Esophagus (tissue), 2 donors: Measurements from ENCODE around the gene ZNF236. TPM values are rescaled to one million over a fixed set of nuclear protein-coding genes. Genes with fewer than 3 reads are reported as not detected.

Experiments used
- H3K27ac ChIP-seq, 2 donors: one replicate each; pipeline ENCODE4 v1.5.1; 2013; ENCODE audit warnings: low read depth in 2 of 2, mild to moderate bottlenecking in 2 of 2, inconsistent platforms in 1 of 2, low read length in 1 of 2, moderate library complexity in 1 of 2
- H3K27me3 ChIP-seq, 2 donors: one replicate each; pipeline ENCODE4 v1.6.1; 2013; ENCODE audit warnings: low read length in 2 of 2, control low read depth in 1 of 2, mild to moderate bottlenecking in 1 of 2; ENCODE audit not compliant: insufficient read depth in 2 of 2, control insufficient read depth in 1 of 2
- H3K36me3 ChIP-seq, 2 donors: one replicate each; pipeline ENCODE4 v1.6.1; 2013; ENCODE audit warnings: low read length in 1 of 2; ENCODE audit not compliant: control insufficient read depth in 2 of 2, insufficient read depth in 2 of 2
- H3K4me1 ChIP-seq, 2 donors: one replicate each; pipeline ENCODE4 v1.6.1; 2013; ENCODE audit warnings: low read length in 1 of 2; ENCODE audit not compliant: control insufficient read depth in 2 of 2, insufficient read depth in 2 of 2
- H3K4me3 ChIP-seq, 2 donors: one replicate each; pipeline ENCODE4 v1.5.1; 2013; ENCODE audit warnings: low read length in 2 of 2, mild to moderate bottlenecking in 2 of 2, low read depth in 1 of 2, moderate library complexity in 1 of 2
- H3K9me3 ChIP-seq, 2 donors: one replicate each; pipeline ENCODE4 v1.6.1; 2013; ENCODE audit warnings: mild to moderate bottlenecking in 2 of 2, low read depth in 1 of 2, low read length in 1 of 2, moderate library complexity in 1 of 2; ENCODE audit not compliant: control insufficient read depth in 2 of 2, insufficient read depth in 1 of 2
- WGBS, 2 donors: extraction: QIAGEN DNeasy Blood & Tissue Kit; methylation state at CpG; one replicate each; pipeline ENCODE4 v1.1.7; 2013; 5-methylcytosine and 5-hydroxymethylcytosine counted together
- polyA plus RNA-seq, 2 donors: library from polyadenylated mRNA; stranded (reverse); fragments of 200-250 nt; gene quantifications; one replicate each; pipeline ENCODE4 v1.2.3, GENCODE V29; 2013
- donor health status: healthy with polysubstance abuse.
- donor health status: Bipolar disorder and iron deficiency.

The ZNF236 gene
- polyA plus RNA-seq, 2 donors, result 1.3 to 3.0 TPM

DNA sequence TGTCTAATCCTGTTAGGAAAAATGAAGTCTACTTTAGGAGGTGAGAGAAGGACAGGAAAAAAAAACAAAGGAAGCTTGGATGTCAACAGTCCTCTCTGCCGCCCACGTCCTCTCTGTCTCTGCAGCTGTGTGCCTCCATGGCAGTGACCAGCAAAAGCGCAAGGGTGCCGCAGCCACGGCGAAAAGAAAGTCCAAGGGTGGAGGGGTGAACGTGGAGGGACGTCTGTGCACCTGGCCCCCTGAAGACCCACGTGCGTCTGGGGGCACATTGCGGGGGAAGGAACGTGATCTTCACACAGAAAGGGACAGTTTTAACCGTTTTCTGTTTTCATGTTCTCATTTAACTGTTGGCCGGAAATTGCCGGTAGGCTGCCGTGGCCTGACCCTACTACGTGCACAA lies 157.5 kb downstream of the ZNF236 start:
- peaks cover 0 to 10% of the 10 kb centered on the region in 2 donors for H3K4me1 ChIP-seq
- no peaks in the 10 kb centered on the region for H3K9me3 ChIP-seq
- WGBS, 2 donors, result 83 to 86% methylated on average over 17 of the region's 17 CpGs
- peaks cover 0 to 2% of the 10 kb centered on the region in 2 donors for H3K36me3 ChIP-seq
- no peaks in the 10 kb centered on the region for H3K27me3 ChIP-seq
- H3K4me3 ChIP-seq, result no peak overlapping the region
- H3K27ac ChIP-seq, result no peak overlapping the region

DNA sequence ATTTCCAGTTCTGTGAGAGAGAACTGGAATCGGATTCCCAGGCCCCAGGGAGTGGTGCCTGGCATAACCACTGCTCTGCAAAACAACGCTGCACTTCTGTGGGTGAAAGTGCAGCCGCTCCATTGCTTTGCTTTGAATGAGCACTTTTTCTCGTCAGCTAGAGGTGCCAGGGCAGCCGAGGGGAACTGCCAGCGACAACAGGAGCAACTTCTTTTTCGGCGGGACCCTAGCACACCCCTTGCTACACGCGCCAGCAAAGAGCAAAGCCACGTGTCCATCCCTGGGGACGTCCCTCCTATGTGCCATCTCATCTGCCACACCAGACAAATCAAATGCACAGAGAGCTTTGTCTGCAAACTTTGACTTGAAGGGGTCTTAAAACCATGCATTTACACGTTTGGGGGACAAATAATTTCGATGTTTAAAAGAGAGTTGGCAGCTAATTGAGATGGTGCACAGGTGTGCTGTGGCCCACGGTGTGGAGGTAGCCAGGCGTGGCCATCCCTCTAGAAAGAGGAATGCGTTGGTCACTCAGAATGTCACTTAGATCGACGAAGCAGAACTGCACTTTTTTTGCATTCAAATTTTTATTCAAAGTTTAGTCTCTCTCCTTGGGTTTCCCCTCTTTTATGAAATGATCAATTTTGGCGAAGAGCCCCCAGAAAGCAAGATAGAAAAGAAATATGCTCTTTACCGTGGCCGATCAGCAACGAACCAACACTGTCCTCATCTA lies 158.5 kb downstream of the ZNF236 start:
- H3K4me1 ChIP-seq, result peaks cover 0 to 10% of the 10 kb centered on the region in 2 donors
- no peak overlapping the region for H3K27ac ChIP-seq
- no peaks in the 10 kb centered on the region for H3K9me3 ChIP-seq
- H3K36me3 ChIP-seq, result peaks cover 0 to 2% of the 10 kb centered on the region in 2 donors
- H3K27me3 ChIP-seq, result no peaks in the 10 kb centered on the region
- no peak overlapping the region for H3K4me3 ChIP-seq
- WGBS, 2 donors, result 79 to 80% methylated on average over 23 of the region's 23 CpGs

DNA sequence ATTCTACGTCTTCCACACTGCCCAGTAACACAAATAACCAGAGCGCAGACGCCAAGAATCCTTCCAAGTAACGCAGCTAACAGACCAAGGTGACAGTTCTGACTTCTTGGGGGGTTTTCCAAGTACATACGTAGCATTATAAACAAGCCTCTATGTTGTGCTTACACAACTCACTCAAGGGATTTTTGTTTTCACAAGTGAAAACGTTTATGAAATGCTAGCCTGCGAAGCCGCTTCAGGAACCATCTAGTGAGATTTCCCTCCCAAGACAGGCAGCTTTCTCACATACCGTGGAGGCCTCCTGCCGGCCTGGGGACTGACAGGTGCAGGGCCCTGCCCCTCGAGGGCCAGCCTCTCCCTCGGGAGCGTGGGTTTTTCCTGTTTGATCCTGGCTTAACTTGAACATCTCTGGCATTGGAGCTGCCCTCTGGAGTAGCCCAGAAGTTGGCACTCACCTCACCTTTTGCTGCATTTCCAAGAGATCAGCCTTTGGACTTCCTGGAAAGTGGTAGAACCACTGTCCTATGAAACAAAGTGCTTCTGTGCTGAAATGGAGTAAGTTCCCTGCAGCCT lies 159.1 kb downstream of the ZNF236 start:
- Histone ChIP-seq H3K4me1 (peaks cover 0 to 10% of the 10 kb centered on the region in 2 donors), H3K27me3 (no peaks in the 10 kb centered on the region), H3K4me3 (no peak overlapping the region), H3K9me3 (no peaks in the 10 kb centered on the region), H3K36me3 (peaks cover 0 to 2% of the 10 kb centered on the region in 2 donors), H3K27ac (no peak overlapping the region)
- 60 to 66% methylated on average over 13 of the region's 13 CpGs for WGBS, 2 donors

DNA sequence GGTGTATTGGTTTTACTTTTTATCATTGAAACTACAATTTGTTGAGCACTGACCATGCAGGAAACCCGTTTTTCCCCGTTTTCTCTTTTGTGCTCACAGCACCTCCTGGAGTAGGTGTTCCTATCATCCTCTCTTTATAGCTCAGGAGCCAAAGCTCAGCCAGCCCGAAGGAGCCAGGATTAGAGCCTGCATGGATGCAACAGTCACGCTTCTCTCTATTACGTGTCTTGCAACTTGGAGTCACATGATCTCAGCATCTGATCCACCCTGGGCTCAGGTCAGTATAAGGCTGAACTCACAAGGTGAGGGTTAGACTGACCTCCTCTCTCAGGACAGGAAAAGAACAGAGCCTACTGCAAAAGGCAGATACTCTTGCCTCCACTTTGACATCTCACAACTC lies 159.7 kb downstream of the ZNF236 start:
- Histone ChIP-seq H3K9me3 (no peaks in the 10 kb centered on the region), H3K4me1 (peaks cover 0 to 9% of the 10 kb centered on the region in 2 donors), H3K4me3 (no peak overlapping the region), H3K27me3 (no peaks in the 10 kb centered on the region), H3K36me3 (peaks cover 0 to 2% of the 10 kb centered on the region in 2 donors), H3K27ac (no peak overlapping the region)
- 80 to 90% methylated on average over 5 of the region's 5 CpGs for WGBS, 2 donors

GRCh38 chr18:76982841-76983583 lies 160.7 kb downstream of the ZNF236 start:
- Histone ChIP-seq H3K4me3 (no peak overlapping the region), H3K36me3 (no peaks in the 10 kb centered on the region), H3K4me1 (peaks cover 0 to 3% of the 10 kb centered on the region in 2 donors), H3K27me3 (no peaks in the 10 kb centered on the region), H3K27ac (no peak overlapping the region), H3K9me3 (no peaks in the 10 kb centered on the region)
- 11 to 14% methylated on average over 15 of the region's 15 CpGs for WGBS, 2 donors

DNA sequence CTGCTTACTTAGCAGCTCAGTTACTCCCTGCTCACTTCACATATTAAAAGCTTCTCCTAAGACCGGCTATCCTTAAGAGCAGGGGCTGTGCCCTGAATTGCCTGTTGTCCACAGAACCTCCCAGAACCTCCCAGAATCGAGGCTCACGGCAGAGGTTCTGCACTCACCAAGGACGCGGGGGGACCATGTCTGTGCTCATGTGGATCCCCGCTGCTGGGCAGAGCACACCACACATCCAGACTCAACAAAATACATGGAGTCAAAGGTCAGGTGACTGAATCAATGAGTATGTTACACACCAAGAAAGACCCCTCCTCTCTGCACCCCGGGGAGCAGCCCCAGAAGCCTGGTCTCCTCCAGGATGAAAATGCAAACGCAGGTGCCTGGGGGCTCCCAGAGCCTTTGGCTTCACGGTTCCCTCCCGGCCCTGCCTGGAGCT lies 161.3 kb downstream of the ZNF236 start:
- WGBS, 2 donors, result 62% methylated on average over 10 of the region's 10 CpGs
- H3K4me3 ChIP-seq, result no peak overlapping the region
- H3K4me1 ChIP-seq, result peaks cover 0 to 3% of the 10 kb centered on the region in 2 donors
- no peaks in the 10 kb centered on the region for H3K27me3 ChIP-seq
- no peaks in the 10 kb centered on the region for H3K36me3 ChIP-seq
- H3K9me3 ChIP-seq, result no peaks in the 10 kb centered on the region
- H3K27ac ChIP-seq, result no peak overlapping the region

- 91 to 92% methylated on average over 40 of the region's 40 CpGs for WGBS, 2 donors
- Histone ChIP-seq H3K4me1 (peaks cover 0 to 3% of the 10 kb centered on the region in 2 donors), H3K9me3 (no peaks in the 10 kb centered on the region), H3K4me3 (no peak overlapping the region), H3K36me3 (no peaks in the 10 kb centered on the region), H3K27ac (no peak overlapping the region), H3K27me3 (no peaks in the 10 kb centered on the region)
Measured at GRCh38 chr18:76984193-76985155, 162.1 kb downstream of the ZNF236 start.

DNA sequence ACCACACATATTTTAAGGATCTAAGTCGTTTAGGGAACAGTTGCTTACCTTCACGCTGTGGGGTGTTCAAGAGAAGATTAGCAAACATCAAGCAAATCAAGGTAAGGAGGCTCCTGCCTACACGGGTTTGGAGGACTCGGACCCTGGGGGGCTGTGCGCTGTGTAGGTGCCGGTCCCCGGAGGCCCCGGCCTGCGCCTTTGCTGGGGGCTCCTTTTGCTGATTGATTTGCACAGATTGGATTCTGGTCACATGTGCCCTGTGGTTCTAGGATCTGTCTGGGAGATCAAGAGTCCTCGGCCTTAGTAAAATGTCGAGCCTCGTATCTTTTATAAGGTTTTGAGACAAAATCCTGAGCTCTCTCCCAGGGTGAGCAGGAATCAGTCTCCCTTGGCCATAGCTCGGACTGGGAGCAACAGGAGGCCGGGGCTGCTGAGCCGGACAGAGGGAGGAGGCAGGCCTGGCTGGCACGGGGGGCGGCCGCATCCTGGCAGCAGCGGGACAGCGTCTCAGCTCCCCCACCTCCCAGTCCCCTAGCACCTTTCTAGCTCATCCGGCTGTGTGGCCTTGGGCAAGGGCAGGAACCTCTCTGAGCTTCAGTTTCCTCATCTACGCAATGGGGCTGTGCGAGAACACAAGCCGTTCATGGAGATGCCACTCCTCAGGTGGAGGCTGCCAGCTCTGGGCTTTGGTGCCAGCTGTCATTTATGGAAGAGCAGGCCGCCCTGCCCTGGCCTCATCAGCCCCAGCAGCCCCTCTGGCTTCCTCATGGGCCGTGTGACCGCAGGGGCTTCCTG lies 163.0 kb downstream of the ZNF236 start:
- Histone ChIP-seq H3K27me3 (no peaks in the 10 kb centered on the region), H3K27ac (no peak overlapping the region), H3K4me3 (no peak overlapping the region), H3K9me3 (no peaks in the 10 kb centered on the region), H3K4me1 (peaks cover 0 to 3% of the 10 kb centered on the region in 2 donors), H3K36me3 (no peaks in the 10 kb centered on the region)
- 92% methylated on average over 27 of the region's 27 CpGs for WGBS, 2 donors
